Mononuclear cell (primary cell): ENCODE data around the gene ANAPC16. TPM values are rescaled to one million over a fixed set of nuclear protein-coding genes. Genes with fewer than 3 reads are reported as not detected.
"Not testable (repeated sequence)": the region's sequence is repeated elsewhere in the genome, so short reads cannot be mapped to it uniquely, and the experiment has no call there.

Experiments used
- H3K27me3 ChIP-seq: 2 replicates; pipeline ENCODE4 v1.6.0; 2011; ENCODE audit warnings: low read length, control low read depth; ENCODE audit not compliant: insufficient read depth
- H3K4me1 ChIP-seq: 2 replicates; pipeline ENCODE4 v1.5.1; 2011; ENCODE audit warnings: mild to moderate bottlenecking, low read length, control low read depth; ENCODE audit not compliant: insufficient read depth
- H3K4me3 ChIP-seq: 2 replicates; pipeline ENCODE4 v1.5.1; 2011; ENCODE audit warnings: mild to moderate bottlenecking, low read length, moderate library complexity
- H3K9me3 ChIP-seq: 2 replicates; pipeline ENCODE4 v1.5.1; 2011; ENCODE audit warnings: low read depth, mild to moderate bottlenecking, control low read depth, low read length
- total RNA-seq: library from RNA; depleted of rRNA; stranded (reverse); fragments of >200 nt; gene quantifications from one replicate; pipeline ENCODE4 v1.2.3, GENCODE V29; 2012

Gene ANAPC16
- total RNA-seq, 1 donor: 92.6 TPM

DNA sequence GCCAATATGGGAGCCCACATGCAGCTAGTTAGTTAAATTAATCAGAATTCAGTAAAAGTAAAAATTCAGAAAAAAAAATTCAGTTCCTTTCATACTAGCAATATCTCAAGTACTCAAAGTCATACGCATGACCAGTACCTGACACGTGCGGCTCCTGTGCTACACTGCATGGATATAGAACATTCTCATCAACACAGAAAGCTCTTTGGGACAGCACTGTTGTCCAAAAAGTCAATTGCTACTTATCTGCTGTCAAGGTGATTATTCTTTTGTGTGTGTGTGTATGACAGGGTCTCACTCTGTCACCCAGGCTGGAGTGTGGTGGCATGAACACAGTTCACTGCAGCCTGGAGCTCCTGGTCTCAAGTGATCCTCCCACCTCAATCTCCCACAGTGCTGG, 14.9 kb upstream of the ANAPC16 start:
- H3K27me3 ChIP-seq: no peaks in the 10 kb centered on the region
- no peaks in the 10 kb centered on the region for H3K4me1 ChIP-seq
- H3K4me3 ChIP-seq: no peak overlapping the region
- no peaks in the 10 kb centered on the region for H3K9me3 ChIP-seq

DNA sequence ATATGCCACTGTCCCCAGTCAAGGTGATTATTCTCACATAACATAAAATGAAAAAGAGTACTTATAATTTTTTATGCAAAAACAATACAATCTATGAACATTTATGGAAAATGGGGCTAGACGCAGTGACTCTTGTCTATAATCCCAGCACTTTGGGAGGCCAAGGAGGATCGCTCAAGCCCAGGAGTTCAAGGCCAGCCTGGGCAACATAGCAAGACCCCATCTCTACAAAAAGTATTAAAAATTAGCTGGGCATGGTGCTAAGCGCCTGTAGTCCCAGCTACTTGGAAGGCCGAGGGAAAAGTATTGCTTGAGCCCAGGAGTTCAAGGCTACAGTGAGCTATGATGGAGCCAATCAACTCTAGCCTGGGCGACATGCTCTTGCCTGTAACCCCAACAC, 14.5 kb upstream of the ANAPC16 start:
- Histone ChIP-seq H3K27me3 (no peaks in the 10 kb centered on the region), H3K9me3 (no peaks in the 10 kb centered on the region), H3K4me3 (no peak overlapping the region), H3K4me1 (no peaks in the 10 kb centered on the region)

DNA sequence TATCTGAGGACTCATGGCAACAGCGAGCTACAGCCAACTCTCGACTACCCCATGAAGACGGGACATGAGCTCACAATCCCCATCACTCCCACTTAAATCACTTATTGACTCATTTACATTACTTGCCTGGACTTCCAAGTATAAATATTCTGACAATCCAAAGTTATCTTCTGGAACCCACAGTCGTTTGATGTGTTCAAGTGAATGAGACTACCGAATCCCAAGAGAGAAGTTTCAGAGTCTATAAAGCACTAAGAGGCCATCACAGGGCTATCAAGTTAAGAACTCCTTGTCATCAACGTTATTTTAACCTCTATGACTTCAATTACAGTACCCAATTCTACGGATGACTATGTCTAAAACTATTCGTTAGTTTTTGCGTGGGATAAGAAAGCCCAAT, 11.5 kb upstream of the ANAPC16 start:
- Histone ChIP-seq H3K9me3 (no peaks in the 10 kb centered on the region), H3K4me1 (no peaks in the 10 kb centered on the region), H3K4me3 (no peak overlapping the region), H3K27me3 (no peaks in the 10 kb centered on the region)

DNA sequence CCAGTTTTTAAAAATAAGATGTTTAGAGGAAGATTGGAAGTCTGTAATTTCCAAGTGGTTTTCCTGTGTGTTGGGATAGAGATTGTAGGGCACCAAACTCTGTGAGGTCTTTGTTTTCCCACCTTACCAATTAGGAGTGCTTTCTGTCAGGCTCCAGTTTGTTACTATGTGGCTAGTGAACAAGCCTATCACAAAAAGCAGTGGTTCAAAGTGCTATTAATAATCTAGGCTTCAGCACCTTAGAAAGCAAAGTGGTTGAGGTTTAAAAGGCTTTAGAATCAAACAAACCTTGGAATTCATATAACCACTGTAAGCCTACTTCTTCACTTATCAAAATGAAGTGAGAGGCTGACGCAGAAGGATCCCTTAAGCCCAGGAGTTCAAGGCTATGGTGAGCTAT, 11.1 kb upstream of the ANAPC16 start:
- Histone ChIP-seq H3K9me3 (no peaks in the 10 kb centered on the region), H3K27me3 (no peaks in the 10 kb centered on the region), H3K4me3 (no peak overlapping the region), H3K4me1 (no peaks in the 10 kb centered on the region)

DNA sequence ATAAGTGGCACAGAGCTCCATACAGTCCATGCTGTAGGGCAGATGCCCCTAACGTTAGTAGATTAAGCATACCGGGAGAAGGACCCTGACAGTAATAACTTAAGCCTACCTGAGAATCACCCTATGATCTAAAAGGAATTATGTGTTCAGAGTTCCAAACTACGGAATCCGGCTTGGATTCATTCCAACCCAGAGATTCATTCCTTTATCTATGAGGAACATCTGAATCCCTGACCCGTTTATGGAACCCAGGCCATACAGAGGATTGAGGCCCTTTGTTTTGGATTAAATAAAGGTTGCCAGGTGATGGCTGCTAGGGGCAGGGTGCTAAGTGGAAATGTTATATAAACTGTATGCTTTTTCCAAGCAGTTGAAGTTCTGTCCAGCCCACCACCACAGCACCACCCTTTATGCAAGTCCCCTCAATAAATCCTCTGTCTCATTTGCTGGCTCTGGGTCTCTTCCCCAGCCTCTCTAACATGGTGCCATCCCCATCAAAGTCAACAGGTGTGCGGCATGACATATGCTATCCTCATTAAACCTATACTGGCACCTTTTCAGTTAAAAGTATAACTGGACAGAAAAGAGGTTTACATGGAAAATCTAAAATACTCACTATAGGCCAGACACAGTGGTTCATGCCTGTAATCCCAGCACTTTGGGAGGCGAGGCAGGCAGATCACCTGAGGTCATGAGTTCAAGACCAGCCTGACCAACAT, 9.1 kb upstream of the ANAPC16 start:
- Histone ChIP-seq H3K4me3 (no peak overlapping the region), H3K4me1 (no peaks in the 10 kb centered on the region), H3K9me3 (no peaks in the 10 kb centered on the region), H3K27me3 (no peaks in the 10 kb centered on the region)

DNA sequence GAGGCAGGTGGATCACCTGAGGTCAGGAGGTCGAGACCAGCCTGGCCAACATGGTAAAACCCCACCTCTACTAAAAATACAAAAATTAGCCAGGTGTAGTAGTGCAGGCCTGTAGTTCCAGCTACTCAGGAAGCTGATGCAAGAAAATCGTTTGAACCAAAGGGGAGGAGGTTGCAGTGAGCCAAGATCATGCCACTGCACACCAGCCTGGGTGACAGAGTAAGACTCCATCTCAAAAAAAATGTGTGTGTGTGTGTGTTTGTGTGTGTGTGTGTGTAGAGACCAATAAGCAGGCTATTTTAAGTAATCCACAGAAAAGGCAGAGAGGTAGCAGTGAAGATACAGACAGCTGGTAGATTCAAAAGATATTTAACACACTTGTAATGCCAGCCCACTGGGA, 7.3 kb upstream of the ANAPC16 start:
- not testable (repeated sequence) for H3K9me3 ChIP-seq, H3K27me3 ChIP-seq, H3K4me1 ChIP-seq, H3K4me3 ChIP-seq

DNA sequence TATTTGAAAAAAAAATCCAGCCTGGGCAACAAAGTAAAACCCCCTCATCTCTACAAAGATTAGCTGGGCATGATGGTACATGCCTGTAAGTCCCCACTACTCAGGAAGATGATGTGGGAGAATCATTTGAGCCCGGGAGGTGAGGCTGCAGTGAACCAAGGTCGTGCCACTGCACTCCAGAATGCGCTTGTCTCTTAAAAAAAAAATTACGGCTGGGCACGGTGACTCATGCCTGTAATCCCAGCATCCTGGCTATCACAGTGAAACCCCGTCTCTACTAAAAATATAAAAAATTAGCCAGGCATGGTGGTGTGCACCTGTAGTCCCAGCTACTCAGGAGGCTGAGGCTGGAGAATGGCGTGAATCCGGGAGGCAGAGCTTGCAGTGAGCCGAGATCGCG, 4.4 kb upstream of the ANAPC16 start:
- not testable (repeated sequence) for H3K9me3 ChIP-seq, H3K4me3 ChIP-seq, H3K27me3 ChIP-seq
- H3K4me1 ChIP-seq: peaks cover 13% of the 10 kb centered on the region

DNA sequence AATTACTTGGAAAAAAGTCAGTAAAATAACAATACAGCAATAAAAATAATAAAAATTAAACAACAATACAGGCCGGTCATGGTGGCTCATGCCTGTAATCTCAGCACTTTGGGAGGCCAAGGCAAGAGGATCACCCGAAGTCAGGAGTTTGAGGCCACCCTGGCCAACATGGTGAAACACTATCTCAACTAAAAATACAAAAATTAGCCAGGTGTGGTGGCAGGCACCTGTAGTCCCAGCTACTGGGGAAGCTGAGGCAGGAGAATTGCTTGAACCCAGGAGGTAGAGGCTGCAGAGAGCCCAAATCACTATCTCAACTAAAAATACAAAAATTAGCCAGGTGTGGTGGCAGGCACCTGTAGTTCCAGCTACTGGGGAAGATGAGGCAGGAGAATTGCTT, 4.0 kb upstream of the ANAPC16 start:
- not testable (repeated sequence) for H3K9me3 ChIP-seq, H3K4me3 ChIP-seq, H3K27me3 ChIP-seq
- peaks cover 17% of the 10 kb centered on the region for H3K4me1 ChIP-seq

DNA sequence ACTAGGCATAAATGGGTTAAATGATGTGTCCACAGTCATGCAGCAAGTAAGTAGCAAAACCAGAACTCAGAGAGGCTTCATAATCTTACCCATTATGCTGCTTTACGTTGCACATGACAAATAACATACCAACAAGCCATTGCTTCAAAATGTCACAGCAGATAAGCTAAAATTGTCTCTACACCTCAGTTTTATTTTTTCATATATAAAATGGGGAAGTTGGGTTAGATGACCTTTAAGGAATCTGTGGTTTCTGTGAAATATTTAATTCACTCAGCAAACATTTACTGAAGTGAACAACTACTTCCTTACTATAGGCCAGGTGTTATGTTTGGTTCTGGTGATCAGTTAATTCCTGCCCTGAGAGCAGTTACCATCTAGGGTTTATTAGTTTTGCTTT, 2.5 kb downstream of the ANAPC16 start:
- H3K9me3 ChIP-seq: no peaks in the 10 kb centered on the region
- no peak overlapping the region for H3K4me3 ChIP-seq
- no peaks in the 10 kb centered on the region for H3K27me3 ChIP-seq
- peaks cover 54% of the 10 kb centered on the region for H3K4me1 ChIP-seq

DNA sequence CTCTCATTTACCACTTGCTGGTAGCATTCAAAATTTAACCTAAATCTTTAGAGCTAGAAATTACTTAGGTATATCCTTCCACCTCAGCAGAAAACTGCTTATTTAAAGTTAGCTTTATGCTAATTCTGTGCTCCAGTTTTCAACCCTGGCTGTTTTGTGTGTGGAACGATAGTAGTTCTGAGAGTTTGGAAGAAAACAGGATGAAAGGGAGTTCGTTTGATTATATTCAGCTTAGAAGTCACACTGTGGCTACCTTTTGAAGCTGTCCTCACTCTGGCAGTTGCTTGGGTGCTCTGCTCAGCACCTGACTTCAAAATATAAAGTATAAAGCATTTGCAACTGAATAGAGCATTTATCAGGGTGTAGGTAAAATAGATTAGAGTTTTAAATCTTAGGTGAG, 2.9 kb downstream of the ANAPC16 start:
- Histone ChIP-seq H3K9me3 (no peaks in the 10 kb centered on the region), H3K4me1 (peaks cover 58% of the 10 kb centered on the region), H3K4me3 (no peak overlapping the region), H3K27me3 (no peaks in the 10 kb centered on the region)

DNA sequence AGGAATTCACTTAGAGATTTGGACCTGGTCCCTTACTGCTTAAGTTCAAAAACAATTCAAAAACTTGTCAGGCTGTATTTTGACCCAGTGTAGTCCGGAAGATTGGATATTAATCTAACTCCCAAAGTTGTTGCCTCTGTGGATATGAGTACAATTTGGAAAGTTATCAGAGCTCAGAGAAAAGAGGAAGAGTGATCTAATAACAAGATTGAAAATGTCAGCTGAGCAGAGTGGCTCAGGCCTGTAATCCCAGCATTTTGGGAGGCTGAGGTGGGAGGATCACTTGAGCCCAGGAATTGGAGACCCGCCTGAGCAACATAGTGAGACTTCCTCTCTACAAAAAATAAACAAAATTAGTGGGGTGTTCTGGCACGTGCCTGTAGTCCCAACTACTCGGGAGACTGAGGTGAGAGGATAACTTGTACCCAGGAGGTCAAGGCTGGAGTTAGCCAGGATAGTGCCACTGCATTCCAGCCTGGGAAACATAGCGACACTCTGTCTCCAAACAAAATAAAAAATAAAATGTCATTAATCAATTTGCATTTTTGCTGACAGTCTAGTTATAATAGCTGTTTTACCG, 3.5 kb downstream of the ANAPC16 start:
- Histone ChIP-seq H3K27me3 (no peaks in the 10 kb centered on the region), H3K4me3 (no peak overlapping the region), H3K9me3 (no peaks in the 10 kb centered on the region), H3K4me1 (peaks cover 63% of the 10 kb centered on the region)

DNA sequence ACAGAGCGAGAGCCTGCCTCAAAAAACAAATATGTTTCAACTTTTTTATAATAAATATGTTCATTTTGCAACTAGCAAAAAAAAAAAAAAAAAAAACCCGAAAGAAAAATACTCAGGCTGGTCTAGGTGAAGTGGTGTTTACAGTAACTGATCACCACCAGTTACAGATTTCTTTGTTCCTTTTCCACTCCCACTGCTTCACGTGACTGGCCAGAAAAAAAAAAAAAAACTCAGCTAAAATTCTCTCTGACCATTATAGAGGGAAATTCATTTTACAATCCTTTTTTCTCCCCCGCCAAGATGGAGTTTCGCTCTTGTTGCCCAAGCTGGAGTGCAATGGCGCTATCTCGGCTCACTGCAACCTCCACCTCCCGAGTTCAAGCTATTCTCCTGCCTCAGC, 4.8 kb downstream of the ANAPC16 start:
- Histone ChIP-seq H3K4me1 (peaks cover 54% of the 10 kb centered on the region), H3K9me3 (no peaks in the 10 kb centered on the region), H3K27me3 (no peaks in the 10 kb centered on the region), H3K4me3 (no peak overlapping the region)

DNA sequence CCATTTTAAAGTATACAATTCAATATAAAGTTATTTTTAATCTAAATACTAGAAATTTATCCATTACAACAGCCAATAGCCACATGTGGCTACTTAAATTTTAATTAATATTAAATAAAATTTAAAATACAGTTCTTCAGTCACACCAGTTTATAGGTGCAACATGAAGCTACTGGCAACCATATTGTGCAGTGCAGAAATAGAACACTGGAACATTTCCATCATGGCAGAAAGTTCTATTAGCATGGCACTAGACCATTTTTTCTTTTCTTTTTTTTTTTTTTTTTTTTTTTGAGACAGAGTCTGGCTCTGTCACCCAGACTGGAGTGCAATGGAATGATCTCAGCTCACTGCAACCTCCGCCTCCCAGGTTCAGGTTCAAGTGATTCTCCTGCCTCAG, 5.5 kb downstream of the ANAPC16 start:
- Histone ChIP-seq H3K9me3 (no peaks in the 10 kb centered on the region), H3K4me1 (peaks cover 54% of the 10 kb centered on the region), H3K27me3 (no peaks in the 10 kb centered on the region), H3K4me3 (no peak overlapping the region)

DNA sequence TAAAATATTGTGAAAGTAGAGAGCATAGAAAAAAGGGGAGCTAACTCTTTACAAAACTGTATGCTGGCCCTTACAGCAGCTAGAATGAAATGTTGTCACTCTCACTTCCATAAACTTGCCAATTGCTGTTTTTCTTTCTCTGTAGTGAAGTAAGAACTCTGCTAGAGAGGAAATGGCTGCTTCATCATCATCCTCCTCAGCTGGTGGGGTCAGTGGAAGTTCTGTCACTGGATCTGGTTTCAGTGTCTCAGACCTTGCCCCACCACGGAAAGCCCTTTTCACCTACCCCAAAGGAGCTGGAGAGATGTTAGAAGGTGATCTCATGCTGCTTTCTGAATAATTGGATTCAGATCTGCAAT, 7.9 kb downstream of the ANAPC16 start:
- no peaks in the 10 kb centered on the region for H3K9me3 ChIP-seq
- peaks cover 36% of the 10 kb centered on the region for H3K4me1 ChIP-seq
- H3K4me3 ChIP-seq: no peak overlapping the region
- H3K27me3 ChIP-seq: no peaks in the 10 kb centered on the region

DNA sequence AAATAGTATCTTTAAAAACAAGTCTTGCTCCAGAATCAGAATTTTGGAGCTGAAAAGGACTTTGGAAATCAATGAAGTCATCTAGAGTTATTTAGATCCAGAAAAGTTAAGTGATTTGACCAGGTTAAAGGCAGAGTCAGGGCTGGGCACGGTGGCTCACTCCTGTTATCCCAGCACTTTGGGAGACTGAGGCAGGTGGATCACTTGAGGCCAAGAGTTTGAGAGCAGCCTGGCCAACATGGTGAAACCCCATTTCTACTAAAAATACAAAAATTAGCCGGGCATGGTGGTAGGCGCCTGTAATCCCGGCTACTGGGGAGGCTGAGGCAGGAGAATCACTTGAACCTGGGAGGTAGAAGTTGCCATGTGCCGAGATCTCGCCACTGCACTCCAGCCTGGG, 8.4 kb downstream of the ANAPC16 start:
- H3K27me3 ChIP-seq, H3K9me3 ChIP-seq, H3K4me3 ChIP-seq: not testable (repeated sequence)
- peaks cover 31% of the 10 kb centered on the region for H3K4me1 ChIP-seq

DNA sequence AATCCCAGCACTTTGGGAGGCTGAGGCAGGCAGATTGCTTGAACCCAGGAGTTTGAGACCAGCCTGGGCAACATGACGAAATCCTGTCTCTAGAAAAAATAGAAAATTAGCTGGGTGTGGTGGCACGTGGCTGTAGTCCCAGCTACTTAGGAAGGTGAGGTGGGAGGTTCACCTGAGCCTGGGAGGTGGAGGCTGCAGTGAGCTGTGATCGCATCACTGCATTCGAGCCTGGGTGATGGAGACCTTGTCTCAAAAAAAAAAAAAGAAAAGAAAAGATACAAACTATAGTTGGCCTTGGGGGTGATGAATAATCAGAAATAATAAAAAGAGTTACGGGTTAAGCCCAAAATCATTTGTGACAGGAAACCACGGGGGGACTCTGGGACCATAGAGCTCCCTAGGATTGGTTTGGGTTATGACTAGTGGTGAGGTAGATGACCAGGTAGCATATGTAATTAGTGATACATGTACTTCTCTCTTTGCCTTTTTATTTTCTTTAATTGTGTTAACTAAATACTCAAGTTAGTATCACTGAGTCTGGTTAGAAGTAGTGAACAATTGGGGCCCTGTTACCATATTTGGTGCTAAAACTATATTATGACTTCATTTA, 10.7 kb downstream of the ANAPC16 start:
- Histone ChIP-seq H3K9me3 (no peaks in the 10 kb centered on the region), H3K4me3 (no peak overlapping the region), H3K4me1 (peaks cover 32% of the 10 kb centered on the region), H3K27me3 (no peaks in the 10 kb centered on the region)
